PC-3 (cell line): ENCODE measurements around the gene PDLIM1.

Experiments used
- EZH2 ChIP-seq: fragments of 300-600 bp; sonication (generic); IDR thresholded peaks from one replicate; pipeline ENCODE4 v1.6.1; 2017; ENCODE audit warnings: antibody characterized with exemption, mild to moderate bottlenecking, low read length; ENCODE audit not compliant: unreplicated experiment
- EZH2phosphoT487 ChIP-seq: fragments of 300-600 bp; sonication (generic); IDR thresholded peaks from 2 replicates; pipeline ENCODE4 v1.6.1; 2018; ENCODE audit warnings: mild to moderate bottlenecking, antibody characterized with exemption, low read length, borderline replicate concordance
- TF ChIP-seq, protein P1 (sequence below): fragments of 300-600 bp; sonication (generic); conservative IDR thresholded peaks from 2 replicates; pipeline ENCODE4 v1.5.1; 2017; ENCODE audit warnings: antibody characterized with exemption, low read depth, mild to moderate bottlenecking, low read length

GRCh38 chr10:95330966-95331453, 40.2 kb upstream of the PDLIM1 start:
- TF ChIP-seq EZH2 (no peak), EZH2phosphoT487 (no peak)
- TF ChIP-seq, protein P1, sequence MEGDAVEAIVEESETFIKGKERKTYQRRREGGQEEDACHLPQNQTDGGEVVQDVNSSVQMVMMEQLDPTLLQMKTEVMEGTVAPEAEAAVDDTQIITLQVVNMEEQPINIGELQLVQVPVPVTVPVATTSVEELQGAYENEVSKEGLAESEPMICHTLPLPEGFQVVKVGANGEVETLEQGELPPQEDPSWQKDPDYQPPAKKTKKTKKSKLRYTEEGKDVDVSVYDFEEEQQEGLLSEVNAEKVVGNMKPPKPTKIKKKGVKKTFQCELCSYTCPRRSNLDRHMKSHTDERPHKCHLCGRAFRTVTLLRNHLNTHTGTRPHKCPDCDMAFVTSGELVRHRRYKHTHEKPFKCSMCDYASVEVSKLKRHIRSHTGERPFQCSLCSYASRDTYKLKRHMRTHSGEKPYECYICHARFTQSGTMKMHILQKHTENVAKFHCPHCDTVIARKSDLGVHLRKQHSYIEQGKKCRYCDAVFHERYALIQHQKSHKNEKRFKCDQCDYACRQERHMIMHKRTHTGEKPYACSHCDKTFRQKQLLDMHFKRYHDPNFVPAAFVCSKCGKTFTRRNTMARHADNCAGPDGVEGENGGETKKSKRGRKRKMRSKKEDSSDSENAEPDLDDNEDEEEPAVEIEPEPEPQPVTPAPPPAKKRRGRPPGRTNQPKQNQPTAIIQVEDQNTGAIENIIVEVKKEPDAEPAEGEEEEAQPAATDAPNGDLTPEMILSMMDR = no peak
